Mesenchymal stem cell (in vitro differentiated cells and primary cell): Measurements from ENCODE around the gene ATP9B.
A peak's percentile ranks its signal among the peaks of the same experiment; 100 is the strongest.

Source experiments
- DNase-seq: peaks from one replicate; pipeline ENCODE4 v3.0.0-alpha.2; 2013
- H2AFZ ChIP-seq: one replicate; pipeline ENCODE4 v1.6.1; 2013; ENCODE audit warnings: low read depth, mild to moderate bottlenecking, control low read depth, inconsistent platforms, low read length, moderate library complexity
- H2AK5ac ChIP-seq: 2 replicates; pipeline ENCODE4 v1.6.1; 2013; ENCODE audit warnings: low read length, moderate library complexity, mild to moderate bottlenecking, inconsistent platforms; ENCODE audit not compliant: severe bottlenecking
- H2BK120ac ChIP-seq: one replicate; pipeline ENCODE4 v1.6.1; 2013; ENCODE audit warnings: low read depth, mild to moderate bottlenecking, inconsistent platforms, low read length, moderate library complexity
- H2BK12ac ChIP-seq, 2 experiments: one replicate each; pipeline ENCODE4 v1.6.1; 2013; ENCODE audit warnings: inconsistent platforms in 2 of 2, low read length in 2 of 2, mild to moderate bottlenecking in 2 of 2, moderate library complexity in 2 of 2, control low read depth in 1 of 2
- H2BK15ac ChIP-seq: one replicate; pipeline ENCODE4 v1.6.1; 2013; ENCODE audit warnings: mild to moderate bottlenecking, low read depth, inconsistent platforms; ENCODE audit not compliant: poor library complexity, severe bottlenecking
- H2BK5ac ChIP-seq: 2 replicates; pipeline ENCODE4 v1.6.1; 2013; ENCODE audit warnings: low read depth, mild to moderate bottlenecking, low read length, control low read depth, inconsistent platforms; ENCODE audit not compliant: poor library complexity, severe bottlenecking
- H3K14ac ChIP-seq, 2 experiments: one replicate each; pipeline ENCODE4 v1.6.1; 2013; ENCODE audit warnings: inconsistent platforms in 2 of 2, low read length in 2 of 2, control low read depth in 1 of 2, mild to moderate bottlenecking in 1 of 2, moderate library complexity in 1 of 2
- H3K18ac ChIP-seq, 2 experiments: one replicate each; pipeline ENCODE4 v1.6.1; 2013; ENCODE audit warnings: inconsistent platforms in 2 of 2, low read length in 2 of 2, control low read depth in 1 of 2, low read depth in 1 of 2, mild to moderate bottlenecking in 1 of 2
- H3K23ac ChIP-seq, 2 experiments: one replicate each; pipeline ENCODE4 v1.6.1; 2013; ENCODE audit warnings: inconsistent platforms in 2 of 2, low read length in 2 of 2, mild to moderate bottlenecking in 2 of 2, moderate library complexity in 2 of 2, control low read depth in 1 of 2
- H3K27ac ChIP-seq: 2 replicates; pipeline ENCODE4 v1.5.1; 2013; ENCODE audit warnings: mild to moderate bottlenecking, moderate library complexity, low read length, control low read depth, inconsistent platforms; ENCODE audit not compliant: poor library complexity, severe bottlenecking
- H3K27me3 ChIP-seq, 2 experiments: 2 replicates each; pipeline versions ENCODE4 v1.6.1 to v1.7.0; 2013; ENCODE audit warnings: low read length in 2 of 2, mild to moderate bottlenecking in 2 of 2, moderate library complexity in 2 of 2, control low read depth in 1 of 2, inconsistent platforms in 1 of 2; ENCODE audit not compliant: control insufficient read depth in 1 of 2, insufficient read depth in 1 of 2
- H3K36me3 ChIP-seq, 2 experiments: 2 replicates each; pipeline versions ENCODE4 v1.6.1 to v1.7.0; 2013; ENCODE audit warnings: low read length in 2 of 2, control low read depth in 1 of 2, inconsistent platforms in 1 of 2, low read depth in 1 of 2, mild to moderate bottlenecking in 1 of 2; ENCODE audit not compliant: insufficient read depth in 2 of 2, control insufficient read depth in 1 of 2
- H3K4ac ChIP-seq, 2 experiments: one replicate each; pipeline ENCODE4 v1.6.1; 2013; ENCODE audit warnings: inconsistent platforms in 2 of 2, low read length in 2 of 2, mild to moderate bottlenecking in 2 of 2, moderate library complexity in 2 of 2, control low read depth in 1 of 2, low read depth in 1 of 2
- H3K4me1 ChIP-seq: 2 replicates; pipeline ENCODE4 v1.6.1; 2013; ENCODE audit warnings: low read depth, low read length, control low read depth; ENCODE audit not compliant: control insufficient read depth, insufficient read depth
- H3K4me2 ChIP-seq: 2 replicates; pipeline ENCODE4 v1.6.1; 2013; ENCODE audit warnings: low read length, mild to moderate bottlenecking, inconsistent platforms; ENCODE audit not compliant: poor library complexity, severe bottlenecking
- H3K4me3 ChIP-seq, 2 experiments: 2 replicates each; pipeline versions ENCODE4 v1.5.1 to v1.7.0; 2013; ENCODE audit warnings: low read length in 2 of 2, mild to moderate bottlenecking in 2 of 2, control low read depth in 1 of 2, low read depth in 1 of 2; ENCODE audit not compliant: insufficient read depth in 1 of 2
- H3K79me1 ChIP-seq: replicated peaks from 2 replicates; pipeline ENCODE4 v1.6.1; 2013; ENCODE audit warnings: mild to moderate bottlenecking, control low read depth, low read length, inconsistent platforms; ENCODE audit not compliant: poor library complexity, severe bottlenecking
- H3K9ac ChIP-seq: 2 replicates; pipeline ENCODE4 v1.7.0; 2013; ENCODE audit warnings: mild to moderate bottlenecking, low read length, moderate library complexity
- H3K9me3 ChIP-seq: 2 replicates; pipeline ENCODE4 v1.7.0; 2013; ENCODE audit warnings: mild to moderate bottlenecking, low read length; ENCODE audit not compliant: control insufficient read depth
- H4K8ac ChIP-seq: one replicate; pipeline ENCODE4 v1.6.1; 2013; ENCODE audit warnings: inconsistent platforms, mild to moderate bottlenecking, low read length, moderate library complexity
- H4K91ac ChIP-seq: one replicate; pipeline ENCODE4 v1.6.1; 2013; ENCODE audit warnings: mild to moderate bottlenecking, low read length, inconsistent platforms
- WGBS: methylation state at CpG from one replicate; pipeline ENCODE4 v1.1.7; 2013; ENCODE audit warnings: mixed read lengths; 5-methylcytosine and 5-hydroxymethylcytosine counted together

Gene ATP9B

DNA sequence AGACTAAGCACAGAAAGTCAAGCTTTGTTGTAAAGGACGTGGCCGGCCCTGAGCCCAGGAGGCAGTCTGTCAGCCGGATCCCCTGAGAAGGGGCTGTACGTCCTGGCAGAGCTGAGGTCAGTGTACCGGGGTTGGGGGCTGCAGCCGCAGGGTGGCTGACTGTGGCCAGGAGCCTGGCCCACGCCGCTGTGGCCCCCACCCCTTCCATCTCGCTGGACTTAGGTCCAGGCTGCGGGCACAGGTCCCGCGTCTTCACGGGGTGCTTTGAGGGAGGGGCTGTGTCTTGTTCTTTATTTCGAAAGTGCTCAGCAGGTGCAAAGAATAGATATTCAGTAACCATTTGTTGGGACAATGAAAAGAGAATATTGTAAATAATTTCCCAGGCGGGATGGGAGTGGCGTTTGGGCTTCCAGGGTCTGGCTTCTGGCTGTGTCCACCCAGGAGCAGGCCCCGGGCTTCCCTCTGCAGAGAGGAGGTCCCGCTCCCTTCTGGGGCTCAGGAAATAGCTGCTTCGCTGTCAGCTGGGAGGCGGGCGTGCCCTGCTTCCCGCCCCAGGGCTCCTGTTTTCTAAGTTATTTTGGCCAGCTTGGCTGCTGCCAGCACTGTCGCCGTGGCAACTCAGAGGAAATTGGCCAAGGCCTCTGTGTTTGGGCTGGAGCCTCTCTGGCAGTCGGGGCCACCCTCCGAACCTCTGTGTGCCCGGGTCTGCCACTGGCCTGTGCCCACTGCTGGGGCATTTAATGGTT lies 334.0 kb downstream of the ATP9B start:
- H3K27me3 ChIP-seq = peaks cover 0 to 37% of the 10 kb centered on the region in 2 experiments

DNA sequence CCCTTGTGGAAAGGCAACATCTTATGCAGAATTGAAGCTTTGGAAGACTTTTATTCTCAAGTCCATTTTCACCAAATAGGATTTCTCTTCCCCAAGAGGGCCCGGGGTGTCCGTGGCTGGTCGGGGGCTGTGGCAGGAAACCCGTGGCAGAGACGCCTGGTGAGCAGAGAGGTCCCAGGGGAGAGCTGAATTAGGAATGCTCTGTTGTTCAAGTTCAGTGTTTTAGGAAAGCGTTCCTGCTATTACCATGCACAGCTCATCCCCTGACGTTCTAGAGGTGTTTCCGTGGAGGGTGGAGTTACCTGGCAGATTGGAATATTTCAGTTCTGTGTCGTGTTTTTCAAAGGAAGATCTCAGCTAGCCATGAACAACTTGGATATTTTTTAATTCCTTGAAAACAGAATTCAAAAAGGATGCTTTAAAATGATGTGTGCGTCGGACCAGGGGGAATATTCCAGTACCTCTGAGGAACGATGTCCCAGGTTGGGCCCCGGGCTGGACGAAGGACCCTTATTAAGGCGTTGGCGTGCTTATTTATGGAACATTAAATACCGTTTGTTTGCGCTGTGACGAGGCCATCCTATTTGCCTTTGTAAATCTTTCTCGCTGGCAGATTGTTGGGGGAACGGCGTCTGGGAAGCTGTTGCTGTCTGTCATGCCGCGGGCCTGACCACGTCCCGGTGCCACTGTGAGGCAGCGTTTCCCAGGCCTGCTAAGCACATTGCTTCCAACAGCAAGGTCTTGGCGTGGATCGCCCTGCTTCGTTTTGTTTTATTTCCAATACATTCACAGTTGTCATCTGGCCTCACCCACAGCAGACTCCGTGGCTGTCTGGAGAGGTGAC lies 334.8 kb downstream of the ATP9B start:
- no peak overlapping the region for H2AFZ ChIP-seq
- no peak overlapping the region for H2BK12ac ChIP-seq
- H3K9ac ChIP-seq = peak overlapping the region; percentile 73

More for the DNA sequence above, 334.0 kb downstream of the ATP9B start:
- Histone ChIP-seq H3K14ac (peak overlapping the region in 1 of 2 experiments; percentile 64), H2BK5ac (no peak overlapping the region), H3K4ac (no peak overlapping the region), H2AFZ (no peak overlapping the region), H4K91ac (no peak overlapping the region), H3K9ac (peak overlapping the region; percentile 73), H3K27ac (no peak overlapping the region), H2AK5ac (no peak overlapping the region), H2BK12ac (no peak overlapping the region), H3K9me3 (no peaks in the 10 kb centered on the region), H3K4me3 (peak overlapping the region in 1 of 2 experiments; percentile 27), H2BK120ac (no peak overlapping the region), H3K4me1 (peaks cover 23% of the 10 kb centered on the region), H3K79me1 (peaks cover 7% of the 10 kb centered on the region), H3K18ac (no peak overlapping the region), H3K23ac (peak overlapping the region in 1 of 2 experiments; percentile 74), H2BK15ac (no peak overlapping the region), H3K36me3 (peaks cover 0 to 17% of the 10 kb centered on the region in 2 experiments), H3K4me2 (peak overlapping the region; percentile 42), H4K8ac (no peak overlapping the region)
- no peak for DNase-seq
- WGBS = 73% methylated on average over 27 of the region's 27 CpGs

DNA sequence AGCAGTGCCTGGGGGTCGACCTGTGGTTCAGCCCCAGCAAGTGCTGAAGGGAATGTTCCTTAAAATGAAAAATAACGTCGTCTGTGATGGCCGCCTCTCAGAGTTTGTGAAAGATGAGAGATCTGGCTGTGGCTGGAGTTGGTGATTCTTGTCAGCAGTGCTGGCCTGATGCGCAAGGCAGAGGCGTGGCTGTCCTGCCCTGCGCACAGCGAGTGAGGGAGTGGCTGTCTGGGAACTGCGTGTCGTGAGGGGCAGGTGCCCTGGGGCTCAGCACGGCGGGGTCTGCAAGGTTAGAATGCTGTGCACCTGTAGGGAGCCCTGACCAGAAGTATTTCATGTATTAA lies 335.3 kb downstream of the ATP9B start:
- H3K14ac ChIP-seq = no peak overlapping the region
- no peak overlapping the region for H2AFZ ChIP-seq
- H2AK5ac ChIP-seq = no peak overlapping the region
- no peak overlapping the region for H2BK120ac ChIP-seq
- H3K4me2 ChIP-seq = no peak overlapping the region
- H2BK5ac ChIP-seq = no peak overlapping the region
- no peak overlapping the region for H3K4me3 ChIP-seq
- 97% methylated on average over 12 of the region's 12 CpGs for WGBS
- H3K9ac ChIP-seq = no peak overlapping the region
- DNase-seq = no peak
- H2BK15ac ChIP-seq = no peak overlapping the region
- H3K36me3 ChIP-seq = peaks cover 0 to 17% of the 10 kb centered on the region in 2 experiments
- H3K27ac ChIP-seq = no peak overlapping the region
- H4K8ac ChIP-seq = no peak overlapping the region
- no peak overlapping the region for H3K18ac ChIP-seq
- no peak overlapping the region for H3K23ac ChIP-seq
- H3K4ac ChIP-seq = no peak overlapping the region
- H3K9me3 ChIP-seq = no peaks in the 10 kb centered on the region
- peaks cover 19% of the 10 kb centered on the region for H3K4me1 ChIP-seq
- H3K79me1 ChIP-seq = peaks cover 7% of the 10 kb centered on the region
- no peak overlapping the region for H4K91ac ChIP-seq
- no peak overlapping the region for H2BK12ac ChIP-seq
- H3K27me3 ChIP-seq = peaks cover 0 to 28% of the 10 kb centered on the region in 2 experiments

More for the DNA sequence above, 334.8 kb downstream of the ATP9B start:
- H3K9me3 ChIP-seq = no peaks in the 10 kb centered on the region
- no peak for DNase-seq
- no peak overlapping the region for H2BK120ac ChIP-seq
- H4K8ac ChIP-seq = no peak overlapping the region
- peaks cover 0 to 34% of the 10 kb centered on the region in 2 experiments for H3K27me3 ChIP-seq
- no peak overlapping the region for H4K91ac ChIP-seq
- H2BK15ac ChIP-seq = no peak overlapping the region
- H3K27ac ChIP-seq = no peak overlapping the region
- peaks cover 23% of the 10 kb centered on the region for H3K4me1 ChIP-seq
- peak overlapping the region in 1 of 2 experiments; percentile 47 for H3K4ac ChIP-seq
- H3K4me3 ChIP-seq = peak overlapping the region in 1 of 2 experiments; percentile 27
- H3K4me2 ChIP-seq = no peak overlapping the region
- WGBS = 82% methylated on average over 30 of the region's 31 CpGs
- H3K18ac ChIP-seq = no peak overlapping the region
- H3K79me1 ChIP-seq = peaks cover 7% of the 10 kb centered on the region
- no peak overlapping the region for H2AK5ac ChIP-seq
- H3K23ac ChIP-seq = no peak overlapping the region
- H2BK5ac ChIP-seq = no peak overlapping the region
- H3K14ac ChIP-seq = no peak overlapping the region
- H3K36me3 ChIP-seq = peaks cover 0 to 17% of the 10 kb centered on the region in 2 experiments
